HEK293 (cell line): ENCODE results near the gene ZBTB20.

Experiments
- CTCF ChIA-PET: fragments of 350-600 bp; formaldehyde crosslinking; extraction: SDS; loops from one replicate; lab custom pipeline; 2021; ENCODE audit warnings: antibody characterized with exemption; lab: Yijun Ruan, JAX
- POLR2A ChIA-PET: fragments of 300-600 bp; formaldehyde crosslinking; extraction: SDS; loops from one replicate; lab custom pipeline; 2020; ENCODE audit warnings: antibody characterized with exemption, inconsistent platforms; lab: Yijun Ruan, JAX
- H3K27ac ChIP-seq: fragments of 200-500 bp; sonication (Bioruptor generic); 2 replicates; pipeline ENCODE4 v1.5.1; 2014; ENCODE audit warnings: low read depth, low read length, control low read depth, inconsistent platforms; ENCODE audit errors: extremely low read depth
- H3K36me3 ChIP-seq, 2 experiments: fragments of 200-500 bp in 1 of 2; sonication (Bioruptor generic) in 1 of 2; 1 replicate in 1 of 2; 2 replicates in 1 of 2; pipeline ENCODE4 v1.5.1; 2014 to 2017; ENCODE audit warnings: inconsistent platforms in 2 of 2, low read length in 2 of 2; ENCODE audit not compliant: control insufficient read depth in 2 of 2, insufficient read depth in 1 of 2
- H3K4me1 ChIP-seq: fragments of 200-500 bp; sonication (Bioruptor generic); 2 replicates; pipeline ENCODE4 v1.5.1; 2014; ENCODE audit warnings: mild to moderate bottlenecking, low read length, inconsistent platforms; ENCODE audit not compliant: control insufficient read depth, insufficient read depth
- H3K4me3 ChIP-seq: 2 replicates; pipeline ENCODE4 v1.5.1; 2011; ENCODE audit warnings: low read depth, mild to moderate bottlenecking, control low read depth, low read length, moderate library complexity
- H3K9me3 ChIP-seq: fragments of 200-500 bp; sonication (Bioruptor generic); 2 replicates; pipeline ENCODE4 v1.5.1; 2014; ENCODE audit warnings: low read depth, low read length, inconsistent platforms; ENCODE audit not compliant: control insufficient read depth, insufficient read depth
- BCL11B ChIP-seq: fragments of 450-650 bp; formaldehyde crosslinking; IDR thresholded peaks from 2 replicates; pipeline ENCODE4 v1.5.1; 2016; ENCODE audit warnings: low read depth, missing biosample characterization, missing genetic modification characterization
- GLI4 ChIP-seq: fragments of 450-650 bp; formaldehyde crosslinking; IDR thresholded peaks from 2 replicates; pipeline ENCODE4 v1.5.1; 2016; ENCODE audit warnings: missing biosample characterization, missing genetic modification characterization
- KLF7 ChIP-seq: fragments of 450-650 bp; formaldehyde crosslinking; IDR thresholded peaks from 2 replicates; pipeline ENCODE4 v1.5.1; 2016; ENCODE audit warnings: missing biosample characterization, missing genetic modification characterization, borderline replicate concordance
- OVOL3 ChIP-seq: fragments of 450-650 bp; formaldehyde crosslinking; IDR thresholded peaks from 2 replicates; pipeline ENCODE4 v1.5.1; 2016; ENCODE audit warnings: missing biosample characterization, missing genetic modification characterization
- PRDM6 ChIP-seq: fragments of 450-650 bp; formaldehyde crosslinking; IDR thresholded peaks from 2 replicates; pipeline ENCODE4 v1.5.1; 2017; ENCODE audit warnings: missing biosample characterization, missing genetic modification characterization
- SCRT1 ChIP-seq: fragments of 450-650 bp; formaldehyde crosslinking; IDR thresholded peaks from 2 replicates; pipeline ENCODE4 v1.5.1; 2016; ENCODE audit warnings: missing biosample characterization, missing genetic modification characterization, borderline replicate concordance
- SP7 ChIP-seq: fragments of 450-650 bp; formaldehyde crosslinking; IDR thresholded peaks from 2 replicates; pipeline ENCODE4 v1.5.1; 2016; ENCODE audit warnings: missing biosample characterization, missing genetic modification characterization
- ZBTB49 ChIP-seq: fragments of 450-650 bp; formaldehyde crosslinking; IDR thresholded peaks from 2 replicates; pipeline ENCODE4 v1.5.1; 2016; ENCODE audit warnings: missing biosample characterization, missing genetic modification characterization, low read depth
- ZBTB8A ChIP-seq: fragments of 450-650 bp; formaldehyde crosslinking; IDR thresholded peaks from 2 replicates; pipeline ENCODE4 v1.5.1; 2016; ENCODE audit warnings: missing biosample characterization, missing genetic modification characterization
- ZNF10 ChIP-seq: fragments of 450-650 bp; formaldehyde crosslinking; IDR thresholded peaks from 2 replicates; pipeline ENCODE4 v1.5.1; 2017; ENCODE audit warnings: missing biosample characterization, missing genetic modification characterization
- ZNF114 ChIP-seq: fragments of 450-650 bp; formaldehyde crosslinking; IDR thresholded peaks from 2 replicates; pipeline ENCODE4 v1.5.0; 2017; ENCODE audit warnings: missing biosample characterization, missing genetic modification characterization
- ZNF133 ChIP-seq: fragments of 450-650 bp; formaldehyde crosslinking; IDR thresholded peaks from 2 replicates; pipeline ENCODE4 v1.5.1; 2016; ENCODE audit warnings: missing biosample characterization, missing genetic modification characterization
- ZNF398 ChIP-seq: fragments of 450-650 bp; formaldehyde crosslinking; IDR thresholded peaks from 2 replicates; pipeline ENCODE4 v1.5.1; 2017; ENCODE audit warnings: missing biosample characterization, missing genetic modification characterization
- ZNF404 ChIP-seq: fragments of 450-650 bp; formaldehyde crosslinking; IDR thresholded peaks from 2 replicates; pipeline ENCODE4 v1.5.1; 2017; ENCODE audit warnings: missing biosample characterization, missing genetic modification characterization
- ZNF48 ChIP-seq: fragments of 450-650 bp; formaldehyde crosslinking; IDR thresholded peaks from 2 replicates; pipeline ENCODE4 v1.5.1; 2016; ENCODE audit warnings: missing biosample characterization, missing genetic modification characterization
- ZNF501 ChIP-seq: fragments of 450-650 bp; formaldehyde crosslinking; IDR thresholded peaks from 2 replicates; pipeline ENCODE4 v1.5.1; 2016; ENCODE audit warnings: missing biosample characterization, missing genetic modification characterization
- ZNF529 ChIP-seq: fragments of 450-650 bp; formaldehyde crosslinking; IDR thresholded peaks from 2 replicates; pipeline ENCODE4 v1.5.1; 2017; ENCODE audit warnings: missing genetic modification characterization, missing biosample characterization; ENCODE audit not compliant: insufficient replicate concordance
- ZNF596 ChIP-seq: fragments of 450-650 bp; IDR thresholded peaks from 2 replicates; pipeline ENCODE4 v1.5.0; 2018; ENCODE audit warnings: missing biosample characterization, mild to moderate bottlenecking, missing genetic modification characterization, moderate library complexity
- ZNF624 ChIP-seq: fragments of 450-650 bp; formaldehyde crosslinking; IDR thresholded peaks from 2 replicates; pipeline ENCODE4 v1.5.1; 2017; ENCODE audit warnings: missing biosample characterization, missing genetic modification characterization
- ZNF629 ChIP-seq: fragments of 450-650 bp; formaldehyde crosslinking; IDR thresholded peaks from 2 replicates; pipeline ENCODE4 v1.5.1; 2017; ENCODE audit warnings: missing biosample characterization, missing genetic modification characterization
- ZNF701 ChIP-seq: fragments of 450-650 bp; formaldehyde crosslinking; IDR thresholded peaks from 2 replicates; pipeline ENCODE4 v1.5.1; 2016; ENCODE audit warnings: missing biosample characterization, missing genetic modification characterization
- ZSCAN23 ChIP-seq: fragments of 450-650 bp; formaldehyde crosslinking; IDR thresholded peaks from 2 replicates; pipeline ENCODE4 v1.5.1; 2016; ENCODE audit warnings: missing biosample characterization, missing genetic modification characterization
- ZSCAN5A ChIP-seq: fragments of 450-650 bp; formaldehyde crosslinking; IDR thresholded peaks from 2 replicates; pipeline ENCODE4 v1.5.1; 2016; ENCODE audit warnings: missing biosample characterization, missing genetic modification characterization

Gene ZBTB20

GRCh38 chr3:114378760-114379159, 768.3 kb downstream of the ZBTB20 start:
- TF ChIP-seq ZNF48 (tag by site-specific recombination) (no peak), ZNF629 (tag by site-specific recombination) (no peak), ZNF501 (no peak), ZNF596 (tag by site-specific recombination) (no peak), PRDM6 (no peak), ZBTB49 (tag by site-specific recombination) (no peak), BCL11B (tag by site-specific recombination) (no peak), ZNF10 (no peak), KLF7 (tag by site-specific recombination) (no peak), SCRT1 (tag by site-specific recombination) (no peak), ZSCAN23 (tag by site-specific recombination) (no peak)
- CTCF ChIA-PET, result no interaction called here
- H3K9me3 ChIP-seq, result no peaks in the 10 kb centered on the region
- H3K4me1 ChIP-seq, result no peaks in the 10 kb centered on the region
- no peak overlapping the region for H3K27ac ChIP-seq
- H3K36me3 ChIP-seq, result peaks cover 0 to 27% of the 10 kb centered on the region in 2 experiments; a peak in 1 of 3 replicates
- no peak overlapping the region for H3K4me3 ChIP-seq
- POLR2A ChIA-PET, result no interaction called here

- H3K4me1 ChIP-seq, result no peaks in the 10 kb centered on the region
- ChIA-PET CTCF (interaction anchor here (0.7 kb wide), 1 partner anchor 1972 kb away, joined by 6 read pairs; no protein-coding TSS in a partner anchor), POLR2A (no interaction called here)
- H3K36me3 ChIP-seq, result peaks cover 0 to 27% of the 10 kb centered on the region in 2 experiments; a peak in 1 of 3 replicates
- no peaks in the 10 kb centered on the region for H3K9me3 ChIP-seq
- no peak for TF ChIP-seq ZNF701 (tag by site-specific recombination)
- no peak for TF ChIP-seq SP7
- TF ChIP-seq ZNF404 (tag by site-specific recombination), result no peak
- no peak for TF ChIP-seq ZNF529 (tag by site-specific recombination)
- TF ChIP-seq ZSCAN5A (tag by site-specific recombination), result no peak
- no peak for TF ChIP-seq GLI4 (tag by site-specific recombination)
- TF ChIP-seq ZBTB49 (tag by site-specific recombination), result no peak
- no peak for TF ChIP-seq ZNF624 (tag by site-specific recombination)
- no peak for TF ChIP-seq ZNF114
- no peak for TF ChIP-seq ZNF398 (tag by site-specific recombination)
- TF ChIP-seq ZBTB8A (tag by site-specific recombination), result no peak
- TF ChIP-seq OVOL3 (tag by site-specific recombination), result no peak
- TF ChIP-seq ZNF133 (tag by site-specific recombination), result no peak
- no peak overlapping the region for H3K27ac ChIP-seq
- no peak overlapping the region for H3K4me3 ChIP-seq
These were observed 769.7 kb downstream of the ZBTB20 start for GRCh38 chr3:114377426-114377825.
